SK-N-SH (cell line): ENCODE results near the gene RAB11B. TPM values are rescaled to one million over a fixed set of nuclear protein-coding genes. Genes with fewer than 3 reads are reported as not detected.

ENCODE experiments used
- CTCF ChIA-PET: fragments of 300-600, 350-600 bp; formaldehyde crosslinking; extraction: SDS; loops from one replicate; lab custom pipeline; 2021; lab: Yijun Ruan, JAX
- POLR2A ChIA-PET: fragments of 350-600 bp; sonication (Branson Sonifier 250); formaldehyde crosslinking; extraction: SDS; loops from one replicate; lab custom pipeline; 2020; ENCODE audit warnings: antibody characterized with exemption, inconsistent platforms; lab: Yijun Ruan, JAX
- DNase-seq: peaks from one replicate; pipeline ENCODE4 v3.0.0; 2012
- H2AFZ ChIP-seq: fragments of 200-600 bp; sonication (generic); 2 replicates; pipeline ENCODE4 v1.8.1; 2016; ENCODE audit warnings: antibody characterized with exemption, mild to moderate bottlenecking, low read depth
- H3F3A ChIP-seq: fragments of 200-600 bp; sonication (generic); replicated peaks from 2 replicates; pipeline ENCODE3; 2016; ENCODE audit warnings: antibody characterized with exemption, mild to moderate bottlenecking; ENCODE audit not compliant: insufficient read depth
- H3K27ac ChIP-seq, 2 experiments: fragments of 200-500 bp in 1 of 2; fragments of 200-600 bp in 1 of 2; sonication (Bioruptor generic) in 1 of 2; sonication (generic), shearing (Covaris generic) in 1 of 2; 2 replicates each; pipeline versions ENCODE4 v1.5.1 to v1.6.1; 2014 to 2016; ENCODE audit warnings: low read depth in 2 of 2, inconsistent platforms in 1 of 2, low read length in 1 of 2, mild to moderate bottlenecking in 1 of 2, mixed read lengths in 1 of 2
- H3K27me3 ChIP-seq: fragments of 200-600 bp; sonication (generic), shearing (Covaris generic); 2 replicates; pipeline ENCODE4 v1.6.1; 2016; ENCODE audit warnings: mixed run types; ENCODE audit not compliant: insufficient read depth
- H3K36me3 ChIP-seq, 2 experiments: fragments of 200-500 bp in 1 of 2; fragments of 200-600 bp in 1 of 2; sonication (Bioruptor generic) in 1 of 2; sonication (generic) in 1 of 2; replicated peaks in 1 of 2; 2 replicates each; pipeline versions ENCODE3 to v1.5.1; 2014 to 2016; ENCODE audit warnings: low read length in 1 of 2, mild to moderate bottlenecking in 1 of 2; ENCODE audit not compliant: insufficient read depth in 2 of 2, control insufficient read depth in 1 of 2
- H3K4me1 ChIP-seq, 2 experiments: fragments of 200-500 bp in 1 of 2; fragments of 200-600 bp in 1 of 2; sonication (Bioruptor generic) in 1 of 2; sonication (generic), shearing (Covaris generic) in 1 of 2; 2 replicates each; pipeline versions ENCODE4 v1.5.1 to v1.6.1; 2014 to 2016; ENCODE audit warnings: low read depth in 1 of 2, low read length in 1 of 2, mixed run types in 1 of 2; ENCODE audit not compliant: insufficient read depth in 2 of 2, control insufficient read depth in 1 of 2
- H3K4me2 ChIP-seq: fragments of 200-600 bp; sonication (generic), shearing (Covaris generic); 2 replicates; pipeline ENCODE4 v1.6.1; 2017; ENCODE audit warnings: mixed run types
- H3K4me3 ChIP-seq, 2 experiments: fragments of 200-500 bp in 1 of 2; fragments of 200-600 bp in 1 of 2; sonication (Bioruptor generic) in 1 of 2; sonication (generic), shearing (Covaris generic) in 1 of 2; 2 replicates each; pipeline versions ENCODE4 v1.5.1 to v1.8.1; 2014 to 2016; ENCODE audit warnings: low read depth in 2 of 2, inconsistent platforms in 1 of 2, low read length in 1 of 2, mild to moderate bottlenecking in 1 of 2, mixed read lengths in 1 of 2, moderate library complexity in 1 of 2
- H3K79me2 ChIP-seq: fragments of 200-600 bp; sonication (generic); 2 replicates; pipeline ENCODE4 v1.8.1; 2017; ENCODE audit warnings: mild to moderate bottlenecking; ENCODE audit not compliant: insufficient read depth
- H3K9ac ChIP-seq: fragments of 200-600 bp; sonication (generic); 2 replicates; pipeline ENCODE4 v1.6.1; 2017; ENCODE audit warnings: mixed run types
- H3K9me2 ChIP-seq: fragments of 200-600 bp; sonication (generic); 2 replicates; pipeline ENCODE4 v1.6.1; 2017; ENCODE audit warnings: mixed run types
- H3K9me3 ChIP-seq: fragments of 200-600 bp; sonication (generic); 2 replicates; pipeline ENCODE4 v1.6.1; 2017; ENCODE audit warnings: mixed run types, mild to moderate bottlenecking, moderate library complexity
- H4K20me1 ChIP-seq: fragments of 200-600 bp; sonication (generic); 2 replicates; pipeline ENCODE4 v1.6.1; 2017; ENCODE audit warnings: mild to moderate bottlenecking, mixed run types; ENCODE audit not compliant: insufficient read depth
- ELF1 ChIP-seq: IDR thresholded peaks from 2 replicates; pipeline ENCODE4 v1.4.0; 2012
- GATA2 ChIP-seq: sonication (generic); formaldehyde crosslinking; IDR thresholded peaks from 2 replicates; pipeline ENCODE4 v1.5.0; 2020; ENCODE audit warnings: mild to moderate bottlenecking, missing genetic modification reagents
- MEF2A ChIP-seq: IDR thresholded peaks from 2 replicates; pipeline ENCODE4 v1.4.0; 2012; ENCODE audit warnings: low read depth, borderline replicate concordance
- MXI1 ChIP-seq: IDR thresholded peaks from 2 replicates; pipeline ENCODE4 v1.6.1; 2012; ENCODE audit warnings: mild to moderate bottlenecking, low read depth, low read length, improper control_type of control experiment
- NFIC ChIP-seq: IDR thresholded peaks from 2 replicates; pipeline ENCODE4 v1.4.0; 2012; ENCODE audit warnings: borderline replicate concordance
- RAD21 ChIP-seq: IDR thresholded peaks from 2 replicates; pipeline ENCODE4 v1.6.1; 2012; ENCODE audit warnings: mild to moderate bottlenecking, low read length
- RCOR1 ChIP-seq: fragments of 150-350 bp; IDR thresholded peaks from 2 replicates; pipeline ENCODE4 v1.6.1; 2017; ENCODE audit warnings: antibody characterized with exemption, low read length
- SMC3 ChIP-seq: IDR thresholded peaks from 2 replicates; pipeline ENCODE4 v1.6.1; 2012; ENCODE audit warnings: low read depth, low read length, improper control_type of control experiment
- TCF12 ChIP-seq: IDR thresholded peaks from 2 replicates; pipeline ENCODE4 v1.4.0; 2012
- TEAD4 ChIP-seq: IDR thresholded peaks from 2 replicates; pipeline ENCODE4 v1.4.0; 2012; ENCODE audit warnings: mild to moderate bottlenecking, borderline replicate concordance; ENCODE audit not compliant: insufficient read depth
- WGBS: methylation state at CpG from one replicate; pipeline ENCODE4 v1.1.6; 2017; ENCODE audit warnings: low lambda C conversion rate; 5-methylcytosine and 5-hydroxymethylcytosine counted together
- polyA plus RNA-seq, 3 experiments: library from polyadenylated mRNA; depleted of rRNA; stranded (reverse); fragments of >200 nt; gene quantifications; 2 replicates each; pipeline ENCODE4 v1.2.3, GENCODE V29; 2012
- TF ChIP-seq, protein P1 (sequence below): IDR thresholded peaks from 2 replicates; pipeline ENCODE4 v1.4.0; 2012; ENCODE audit warnings: low read depth, borderline replicate concordance
- TF ChIP-seq, protein P2 (sequence below): fragments of 150-350 bp; IDR thresholded peaks from 2 replicates; pipeline ENCODE4 v1.6.1; 2017; ENCODE audit warnings: antibody characterized with exemption, low read length, low read depth, borderline replicate concordance
- TF ChIP-seq, protein P3 (sequence below): IDR thresholded peaks from 2 replicates; pipeline ENCODE4 v1.4.0; 2012; ENCODE audit warnings: low read depth
- TF ChIP-seq, protein P4 (sequence below): fragments of 200-600 bp; sonication (generic); IDR thresholded peaks from 2 replicates; pipeline ENCODE4 v1.6.1; 2017; ENCODE audit warnings: antibody characterized with exemption, mild to moderate bottlenecking, moderate library complexity

The RAB11B gene
- polyA plus RNA-seq, 1 of the 3 experiments (the other 2 are of a cell fraction) = 127 TPM

DNA sequence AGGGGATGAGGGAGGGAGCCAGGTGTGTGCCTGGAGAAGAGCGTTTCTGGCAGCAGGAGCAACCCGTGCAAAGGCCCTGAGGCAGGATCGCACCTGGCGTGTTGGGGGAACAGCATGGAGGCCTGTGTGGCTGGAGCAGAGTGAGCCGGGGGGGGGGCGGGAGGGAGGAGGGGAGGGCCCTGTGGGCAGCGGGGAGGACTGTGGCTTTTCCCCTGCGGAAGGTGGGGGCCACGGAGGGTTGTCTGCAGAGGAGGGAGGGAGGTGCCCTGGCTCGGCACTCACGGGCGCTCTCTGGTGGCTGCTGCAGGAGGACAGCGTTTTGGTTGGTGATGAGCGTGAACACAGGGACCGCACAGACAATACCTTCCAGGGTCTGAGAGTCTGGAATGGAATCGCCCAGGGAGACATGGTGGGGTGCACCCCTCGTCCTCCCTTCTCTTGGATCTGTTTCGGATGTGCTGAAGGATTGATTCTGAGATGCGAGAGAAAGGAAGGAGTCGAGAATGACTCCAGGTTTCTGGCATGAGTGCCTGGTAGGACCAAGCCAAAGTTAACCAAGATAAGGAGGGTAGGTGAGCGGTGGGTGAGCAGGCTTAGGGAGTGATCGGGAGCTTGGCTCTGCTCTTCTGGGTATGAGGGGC, 6.5 kb downstream of the RAB11B start:
- DNase-seq = peak; percentile 86

DNA sequence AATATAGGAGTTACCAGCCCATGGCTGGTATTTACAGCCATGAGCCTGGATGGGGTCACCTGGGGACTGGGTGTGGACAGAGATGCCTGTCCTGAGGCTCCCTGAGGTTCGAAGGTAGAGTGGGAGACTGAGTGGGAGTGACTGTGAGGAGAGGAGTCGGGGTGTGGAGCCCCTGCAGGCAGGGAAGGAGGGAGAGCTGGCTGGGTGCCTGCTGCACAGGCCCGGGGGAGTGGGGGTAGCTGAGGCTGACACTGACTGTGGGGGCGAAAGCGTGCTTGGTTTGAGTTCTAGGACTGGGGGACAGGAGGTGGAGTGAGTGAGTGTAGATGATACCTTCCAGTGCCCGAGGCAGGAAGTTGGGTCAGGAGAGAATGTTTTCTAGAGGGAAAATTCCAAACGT, 7.1 kb downstream of the RAB11B start:
- no peaks in the 10 kb centered on the region for H3K9me3 ChIP-seq
- H4K20me1 ChIP-seq = peaks cover 64% of the 10 kb centered on the region
- WGBS = 73% methylated on average over 7 of the region's 7 CpGs
- no peak overlapping the region for H3K27ac ChIP-seq
- DNase-seq = peak; percentile 27
- peaks cover 0 to 12% of the 10 kb centered on the region in 2 experiments for H3K36me3 ChIP-seq
- POLR2A ChIA-PET = interaction anchor here (1.3 kb wide), 1 partner anchor 116 kb away, joined by 5 read pairs; the partner anchor contains the start of gene ZNF414
- peaks cover 74% of the 10 kb centered on the region for H3K79me2 ChIP-seq
- no peak overlapping the region for H3K4me3 ChIP-seq
- peaks cover 0 to 21% of the 10 kb centered on the region in 2 experiments; a peak in 2 of 4 replicates for H3K4me1 ChIP-seq
- no peaks in the 10 kb centered on the region for H3F3A ChIP-seq
- CTCF ChIA-PET = interaction anchor here (0.8 to 2.8 kb wide), 6 partner anchors 12 to 183 kb away, joined by 3 to 42 read pairs (median 4); no protein-coding TSS in a partner anchor
- no peaks in the 10 kb centered on the region for H3K9me2 ChIP-seq
- no peak overlapping the region for H3K9ac ChIP-seq
- H2AFZ ChIP-seq = no peak overlapping the region
- no peaks in the 10 kb centered on the region for H3K27me3 ChIP-seq
- H3K4me2 ChIP-seq = no peak overlapping the region
- TF ChIP-seq, protein P1, sequence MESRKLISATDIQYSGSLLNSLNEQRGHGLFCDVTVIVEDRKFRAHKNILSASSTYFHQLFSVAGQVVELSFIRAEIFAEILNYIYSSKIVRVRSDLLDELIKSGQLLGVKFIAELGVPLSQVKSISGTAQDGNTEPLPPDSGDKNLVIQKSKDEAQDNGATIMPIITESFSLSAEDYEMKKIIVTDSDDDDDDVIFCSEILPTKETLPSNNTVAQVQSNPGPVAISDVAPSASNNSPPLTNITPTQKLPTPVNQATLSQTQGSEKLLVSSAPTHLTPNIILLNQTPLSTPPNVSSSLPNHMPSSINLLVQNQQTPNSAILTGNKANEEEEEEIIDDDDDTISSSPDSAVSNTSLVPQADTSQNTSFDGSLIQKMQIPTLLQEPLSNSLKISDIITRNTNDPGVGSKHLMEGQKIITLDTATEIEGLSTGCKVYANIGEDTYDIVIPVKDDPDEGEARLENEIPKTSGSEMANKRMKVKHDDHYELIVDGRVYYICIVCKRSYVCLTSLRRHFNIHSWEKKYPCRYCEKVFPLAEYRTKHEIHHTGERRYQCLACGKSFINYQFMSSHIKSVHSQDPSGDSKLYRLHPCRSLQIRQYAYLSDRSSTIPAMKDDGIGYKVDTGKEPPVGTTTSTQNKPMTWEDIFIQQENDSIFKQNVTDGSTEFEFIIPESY = no peak
- no peak for TF ChIP-seq MEF2A
- TF ChIP-seq, protein P2, sequence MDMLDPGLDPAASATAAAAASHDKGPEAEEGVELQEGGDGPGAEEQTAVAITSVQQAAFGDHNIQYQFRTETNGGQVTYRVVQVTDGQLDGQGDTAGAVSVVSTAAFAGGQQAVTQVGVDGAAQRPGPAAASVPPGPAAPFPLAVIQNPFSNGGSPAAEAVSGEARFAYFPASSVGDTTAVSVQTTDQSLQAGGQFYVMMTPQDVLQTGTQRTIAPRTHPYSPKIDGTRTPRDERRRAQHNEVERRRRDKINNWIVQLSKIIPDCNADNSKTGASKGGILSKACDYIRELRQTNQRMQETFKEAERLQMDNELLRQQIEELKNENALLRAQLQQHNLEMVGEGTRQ = no peak
- TF ChIP-seq, protein P3, sequence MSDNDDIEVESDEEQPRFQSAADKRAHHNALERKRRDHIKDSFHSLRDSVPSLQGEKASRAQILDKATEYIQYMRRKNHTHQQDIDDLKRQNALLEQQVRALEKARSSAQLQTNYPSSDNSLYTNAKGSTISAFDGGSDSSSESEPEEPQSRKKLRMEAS = no peak
- TF ChIP-seq TEAD4 = no peak
- no peak for TF ChIP-seq MXI1
- no peak for TF ChIP-seq RCOR1
- TF ChIP-seq RAD21 = no peak
- TF ChIP-seq GATA2 (CRISPR knock-in tag) = no peak
- TF ChIP-seq NFIC = no peak
- TF ChIP-seq, all 33 proteins: peak for 0

More for the DNA sequence above, 6.5 kb downstream of the RAB11B start:
- WGBS = 57% methylated on average over 21 of the region's 22 CpGs
- TF ChIP-seq, protein P4, sequence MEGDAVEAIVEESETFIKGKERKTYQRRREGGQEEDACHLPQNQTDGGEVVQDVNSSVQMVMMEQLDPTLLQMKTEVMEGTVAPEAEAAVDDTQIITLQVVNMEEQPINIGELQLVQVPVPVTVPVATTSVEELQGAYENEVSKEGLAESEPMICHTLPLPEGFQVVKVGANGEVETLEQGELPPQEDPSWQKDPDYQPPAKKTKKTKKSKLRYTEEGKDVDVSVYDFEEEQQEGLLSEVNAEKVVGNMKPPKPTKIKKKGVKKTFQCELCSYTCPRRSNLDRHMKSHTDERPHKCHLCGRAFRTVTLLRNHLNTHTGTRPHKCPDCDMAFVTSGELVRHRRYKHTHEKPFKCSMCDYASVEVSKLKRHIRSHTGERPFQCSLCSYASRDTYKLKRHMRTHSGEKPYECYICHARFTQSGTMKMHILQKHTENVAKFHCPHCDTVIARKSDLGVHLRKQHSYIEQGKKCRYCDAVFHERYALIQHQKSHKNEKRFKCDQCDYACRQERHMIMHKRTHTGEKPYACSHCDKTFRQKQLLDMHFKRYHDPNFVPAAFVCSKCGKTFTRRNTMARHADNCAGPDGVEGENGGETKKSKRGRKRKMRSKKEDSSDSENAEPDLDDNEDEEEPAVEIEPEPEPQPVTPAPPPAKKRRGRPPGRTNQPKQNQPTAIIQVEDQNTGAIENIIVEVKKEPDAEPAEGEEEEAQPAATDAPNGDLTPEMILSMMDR = peak; percentile 74
- TF ChIP-seq SMC3 (peak; percentile 91), RAD21 (peak; percentile 70), ELF1 (no peak), TEAD4 (no peak), TCF12 (no peak)
- TF ChIP-seq, protein P1 = no peak
- H3K4me3 ChIP-seq = no peak overlapping the region
- no peaks in the 10 kb centered on the region for H3K9me3 ChIP-seq
- H3K4me2 ChIP-seq = no peak overlapping the region
- H4K20me1 ChIP-seq = peaks cover 70% of the 10 kb centered on the region
- no peaks in the 10 kb centered on the region for H3K27me3 ChIP-seq
- ChIA-PET CTCF (interaction anchor here (0.8 to 8.0 kb wide), 5 partner anchors 12 to 62 kb away, joined by 3 to 78 read pairs (median 10); no protein-coding TSS in a partner anchor), POLR2A (no interaction called here)
- H3K27ac ChIP-seq = no peak overlapping the region
- no peaks in the 10 kb centered on the region for H3K9me2 ChIP-seq
- no peak overlapping the region for H2AFZ ChIP-seq
- peaks cover 0 to 7% of the 10 kb centered on the region in 2 experiments for H3K36me3 ChIP-seq
- peaks cover 80% of the 10 kb centered on the region for H3K79me2 ChIP-seq
- no peaks in the 10 kb centered on the region for H3F3A ChIP-seq
- peaks cover 2 to 26% of the 10 kb centered on the region in 2 experiments; a peak in 2 of 4 replicates for H3K4me1 ChIP-seq
- no peak overlapping the region for H3K9ac ChIP-seq
